HepG2 (cell line): ENCODE measurements around the gene BMP6. TPM values are rescaled to one million over a fixed set of nuclear protein-coding genes. Genes with fewer than 3 reads are reported as not detected.

Experiments
- ARID4A ChIP-seq: sonication (generic); formaldehyde crosslinking; IDR thresholded peaks from 2 replicates; pipeline ENCODE4 v1.5.0; 2020; ENCODE audit warnings: mild to moderate bottlenecking, missing genetic modification reagents, borderline replicate concordance
- GMEB1 ChIP-seq: sonication (generic); formaldehyde crosslinking; IDR thresholded peaks from 2 replicates; pipeline ENCODE4 v1.5.1; 2020; ENCODE audit warnings: missing genetic modification reagents, mild to moderate bottlenecking, borderline replicate concordance
- HNF4A ChIP-seq: sonication (generic); formaldehyde crosslinking; IDR thresholded peaks from 2 replicates; pipeline ENCODE4 v1.4.0; 2020; ENCODE audit warnings: missing genetic modification reagents
- KAT7 ChIP-seq: IDR thresholded peaks from 2 replicates; pipeline ENCODE4 v1.6.1; 2018; ENCODE audit warnings: borderline replicate concordance, missing compliant biosample characterization
- SRF ChIP-seq: IDR thresholded peaks from 2 replicates; pipeline ENCODE4 v1.6.1; 2011; ENCODE audit warnings: mild to moderate bottlenecking, low read depth, low read length, moderate library complexity
- TCF12 ChIP-seq, 2 experiments: fragments of 450-650 bp in 1 of 2; sonication (generic) in 1 of 2; formaldehyde crosslinking in 1 of 2; IDR thresholded peaks; 2 replicates each; pipeline versions ENCODE4 v1.6.1 to v1.8.0; 2017 to 2022; ENCODE audit warnings: antibody characterized with exemption in 1 of 2, mild to moderate bottlenecking in 1 of 2, missing genetic modification reagents in 1 of 2, moderate library complexity in 1 of 2
- ZC3H13 ChIP-seq: sonication (generic); formaldehyde crosslinking; IDR thresholded peaks from 2 replicates; pipeline ENCODE4 v1.8.1; 2023; ENCODE audit warnings: mild to moderate bottlenecking, missing genetic modification reagents, moderate library complexity
- polyA plus RNA-seq, 8 experiments: library from polyadenylated mRNA; depleted of rRNA in 3 of 8; stranded (reverse) in 7 of 8; unstranded in 1 of 8; fragments of >200 nt; fragmentation: Illumina TruSeq in 4 of 8; extraction: Trizol in 4 of 8; gene quantifications; 2 replicates each; pipeline versions ENCODE4 v1.2.1 to v1.2.3, GENCODE V29; 2011 to 2016; ENCODE audit warnings: low read depth in 4 of 8, missing spikeins in 1 of 8, mixed read lengths in 1 of 8; ENCODE audit not compliant: insufficient read depth in 1 of 8
- total RNA-seq, 5 experiments: library from RNA; depleted of rRNA; stranded (reverse); fragments of >200 nt; fragmentation: Illumina TruSeq; extraction: Trizol; gene quantifications; 2 replicates each; pipeline ENCODE4 v1.2.3, GENCODE V29; 2016; ENCODE audit warnings: low read depth in 1 of 5
- TF ChIP-seq, protein P1 (sequence below): sonication (generic); formaldehyde crosslinking; conservative IDR thresholded peaks from 2 replicates; pipeline ENCODE4 v1.4.0; 2020; ENCODE audit warnings: missing genetic modification reagents
- TF ChIP-seq, protein P2 (sequence below): sonication (generic); formaldehyde crosslinking; IDR thresholded peaks from 2 replicates; pipeline ENCODE4 v1.4.0; 2020; ENCODE audit warnings: missing genetic modification reagents
- TF ChIP-seq, protein P3 (sequence below): sonication (generic); formaldehyde crosslinking; IDR thresholded peaks from 2 replicates; pipeline ENCODE4 v1.9.0; 2021; ENCODE audit warnings: missing genetic modification reagents, borderline replicate concordance
- TF ChIP-seq, protein P4 (sequence below): sonication (generic); formaldehyde crosslinking; IDR thresholded peaks from 2 replicates; pipeline ENCODE4 v1.4.0; 2020; ENCODE audit warnings: missing genetic modification reagents

BMP6 gene
- total and polyA plus RNA-seq, 2 of the 13 experiments (the other 11 are each of a cell fraction or from before 2014, with no cell fraction given) = 0.09 to 0.18 TPM

GRCh38 chr6:7730784-7731227 is 4.9 kb downstream of the BMP6 start (continued):
- TF ChIP-seq, protein P1, sequence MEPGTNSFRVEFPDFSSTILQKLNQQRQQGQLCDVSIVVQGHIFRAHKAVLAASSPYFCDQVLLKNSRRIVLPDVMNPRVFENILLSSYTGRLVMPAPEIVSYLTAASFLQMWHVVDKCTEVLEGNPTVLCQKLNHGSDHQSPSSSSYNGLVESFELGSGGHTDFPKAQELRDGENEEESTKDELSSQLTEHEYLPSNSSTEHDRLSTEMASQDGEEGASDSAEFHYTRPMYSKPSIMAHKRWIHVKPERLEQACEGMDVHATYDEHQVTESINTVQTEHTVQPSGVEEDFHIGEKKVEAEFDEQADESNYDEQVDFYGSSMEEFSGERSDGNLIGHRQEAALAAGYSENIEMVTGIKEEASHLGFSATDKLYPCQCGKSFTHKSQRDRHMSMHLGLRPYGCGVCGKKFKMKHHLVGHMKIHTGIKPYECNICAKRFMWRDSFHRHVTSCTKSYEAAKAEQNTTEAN (CRISPR knock-in tag) = no peak
- TF ChIP-seq, protein P2, sequence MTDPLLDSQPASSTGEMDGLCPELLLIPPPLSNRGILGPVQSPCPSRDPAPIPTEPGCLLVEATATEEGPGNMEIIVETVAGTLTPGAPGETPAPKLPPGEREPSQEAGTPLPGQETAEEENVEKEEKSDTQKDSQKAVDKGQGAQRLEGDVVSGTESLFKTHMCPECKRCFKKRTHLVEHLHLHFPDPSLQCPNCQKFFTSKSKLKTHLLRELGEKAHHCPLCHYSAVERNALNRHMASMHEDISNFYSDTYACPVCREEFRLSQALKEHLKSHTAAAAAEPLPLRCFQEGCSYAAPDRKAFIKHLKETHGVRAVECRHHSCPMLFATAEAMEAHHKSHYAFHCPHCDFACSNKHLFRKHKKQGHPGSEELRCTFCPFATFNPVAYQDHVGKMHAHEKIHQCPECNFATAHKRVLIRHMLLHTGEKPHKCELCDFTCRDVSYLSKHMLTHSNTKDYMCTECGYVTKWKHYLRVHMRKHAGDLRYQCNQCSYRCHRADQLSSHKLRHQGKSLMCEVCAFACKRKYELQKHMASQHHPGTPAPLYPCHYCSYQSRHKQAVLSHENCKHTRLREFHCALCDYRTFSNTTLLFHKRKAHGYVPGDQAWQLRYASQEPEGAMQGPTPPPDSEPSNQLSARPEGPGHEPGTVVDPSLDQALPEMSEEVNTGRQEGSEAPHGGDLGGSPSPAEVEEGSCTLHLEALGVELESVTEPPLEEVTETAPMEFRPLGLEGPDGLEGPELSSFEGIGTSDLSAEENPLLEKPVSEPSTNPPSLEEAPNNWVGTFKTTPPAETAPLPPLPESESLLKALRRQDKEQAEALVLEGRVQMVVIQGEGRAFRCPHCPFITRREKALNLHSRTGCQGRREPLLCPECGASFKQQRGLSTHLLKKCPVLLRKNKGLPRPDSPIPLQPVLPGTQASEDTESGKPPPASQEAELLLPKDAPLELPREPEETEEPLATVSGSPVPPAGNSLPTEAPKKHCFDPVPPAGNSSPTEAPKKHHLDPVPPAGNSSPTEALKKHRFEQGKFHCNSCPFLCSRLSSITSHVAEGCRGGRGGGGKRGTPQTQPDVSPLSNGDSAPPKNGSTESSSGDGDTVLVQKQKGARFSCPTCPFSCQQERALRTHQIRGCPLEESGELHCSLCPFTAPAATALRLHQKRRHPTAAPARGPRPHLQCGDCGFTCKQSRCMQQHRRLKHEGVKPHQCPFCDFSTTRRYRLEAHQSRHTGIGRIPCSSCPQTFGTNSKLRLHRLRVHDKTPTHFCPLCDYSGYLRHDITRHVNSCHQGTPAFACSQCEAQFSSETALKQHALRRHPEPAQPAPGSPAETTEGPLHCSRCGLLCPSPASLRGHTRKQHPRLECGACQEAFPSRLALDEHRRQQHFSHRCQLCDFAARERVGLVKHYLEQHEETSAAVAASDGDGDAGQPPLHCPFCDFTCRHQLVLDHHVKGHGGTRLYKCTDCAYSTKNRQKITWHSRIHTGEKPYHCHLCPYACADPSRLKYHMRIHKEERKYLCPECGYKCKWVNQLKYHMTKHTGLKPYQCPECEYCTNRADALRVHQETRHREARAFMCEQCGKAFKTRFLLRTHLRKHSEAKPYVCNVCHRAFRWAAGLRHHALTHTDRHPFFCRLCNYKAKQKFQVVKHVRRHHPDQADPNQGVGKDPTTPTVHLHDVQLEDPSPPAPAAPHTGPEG (CRISPR knock-in tag) = no peak
- TF ChIP-seq SRF (no peak), HNF4A (CRISPR knock-in tag) (no peak), KAT7 (CRISPR knock-in tag) (no peak), ZC3H13 (CRISPR knock-in tag) (no peak), TCF12 (IDR thresholded peaks at IDR 0.05) (no peak), TCF12 (CRISPR knock-in tag; IDR thresholded peaks at IDR 0.05) (no peak), ARID4A (CRISPR knock-in tag) (no peak), GMEB1 (CRISPR knock-in tag) (no peak)
- TF ChIP-seq, protein P3, sequence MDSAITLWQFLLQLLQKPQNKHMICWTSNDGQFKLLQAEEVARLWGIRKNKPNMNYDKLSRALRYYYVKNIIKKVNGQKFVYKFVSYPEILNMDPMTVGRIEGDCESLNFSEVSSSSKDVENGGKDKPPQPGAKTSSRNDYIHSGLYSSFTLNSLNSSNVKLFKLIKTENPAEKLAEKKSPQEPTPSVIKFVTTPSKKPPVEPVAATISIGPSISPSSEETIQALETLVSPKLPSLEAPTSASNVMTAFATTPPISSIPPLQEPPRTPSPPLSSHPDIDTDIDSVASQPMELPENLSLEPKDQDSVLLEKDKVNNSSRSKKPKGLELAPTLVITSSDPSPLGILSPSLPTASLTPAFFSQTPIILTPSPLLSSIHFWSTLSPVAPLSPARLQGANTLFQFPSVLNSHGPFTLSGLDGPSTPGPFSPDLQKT = no peak
- TF ChIP-seq, protein P4, sequence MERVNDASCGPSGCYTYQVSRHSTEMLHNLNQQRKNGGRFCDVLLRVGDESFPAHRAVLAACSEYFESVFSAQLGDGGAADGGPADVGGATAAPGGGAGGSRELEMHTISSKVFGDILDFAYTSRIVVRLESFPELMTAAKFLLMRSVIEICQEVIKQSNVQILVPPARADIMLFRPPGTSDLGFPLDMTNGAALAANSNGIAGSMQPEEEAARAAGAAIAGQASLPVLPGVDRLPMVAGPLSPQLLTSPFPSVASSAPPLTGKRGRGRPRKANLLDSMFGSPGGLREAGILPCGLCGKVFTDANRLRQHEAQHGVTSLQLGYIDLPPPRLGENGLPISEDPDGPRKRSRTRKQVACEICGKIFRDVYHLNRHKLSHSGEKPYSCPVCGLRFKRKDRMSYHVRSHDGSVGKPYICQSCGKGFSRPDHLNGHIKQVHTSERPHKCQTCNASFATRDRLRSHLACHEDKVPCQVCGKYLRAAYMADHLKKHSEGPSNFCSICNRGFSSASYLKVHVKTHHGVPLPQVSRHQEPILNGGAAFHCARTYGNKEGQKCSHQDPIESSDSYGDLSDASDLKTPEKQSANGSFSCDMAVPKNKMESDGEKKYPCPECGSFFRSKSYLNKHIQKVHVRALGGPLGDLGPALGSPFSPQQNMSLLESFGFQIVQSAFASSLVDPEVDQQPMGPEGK = no peak
